ENCODE data around the gene ERBB2.
"Not testable (repeated sequence)": the region's sequence is repeated elsewhere in the genome, so short reads cannot be mapped to it uniquely, and the experiment has no call there.

The ERBB2 gene

GRCh38 chr17:39750131-39751015, 50.5 kb downstream of the ERBB2 start:
- DNase-seq: no peak

GRCh38 chr17:39751016-39751543, 51.2 kb downstream of the ERBB2 start:
- DNase-seq: no peak

- DNase-seq: no peak
Observed at GRCh38 chr17:39751637-39752036, 51.8 kb downstream of the ERBB2 start.

GRCh38 chr17:39752241-39752881, 52.5 kb downstream of the ERBB2 start:
- DNase-seq: no peak

- no peak for DNase-seq
Observed at GRCh38 chr17:39753514-39754160, 53.8 kb downstream of the ERBB2 start.

- peak; percentile 76 for DNase-seq
Observed at GRCh38 chr17:39754161-39754957, 54.5 kb downstream of the ERBB2 start.

- no peak for DNase-seq
Observed at GRCh38 chr17:39754958-39755553, 55.2 kb downstream of the ERBB2 start.

- peak; percentile 56 for DNase-seq
Observed at GRCh38 chr17:39755554-39756379, 55.9 kb downstream of the ERBB2 start.

- DNase-seq: no peak
Observed at GRCh38 chr17:39756380-39757079, 56.7 kb downstream of the ERBB2 start.

- DNase-seq: no peak
Observed at GRCh38 chr17:39757176-39757662, 57.4 kb downstream of the ERBB2 start.

- peak; percentile 88 for DNase-seq
Observed at GRCh38 chr17:39757931-39758873, 58.3 kb downstream of the ERBB2 start.

GRCh38 chr17:39759204-39759603, 59.3 kb downstream of the ERBB2 start:
- no peak for DNase-seq

- peak; percentile 49 for DNase-seq
Observed at GRCh38 chr17:39761861-39762496, 62.1 kb downstream of the ERBB2 start.

- DNase-seq: peak; percentile 92
Observed at GRCh38 chr17:39763051-39763820, 63.4 kb downstream of the ERBB2 start.

- not testable (repeated sequence) for DNase-seq
Observed at GRCh38 chr17:39764171-39764570, 64.3 kb downstream of the ERBB2 start.

- DNase-seq: no peak
Observed at GRCh38 chr17:39765175-39765574, 65.3 kb downstream of the ERBB2 start.

GRCh38 chr17:39765766-39766165, 65.9 kb downstream of the ERBB2 start:
- DNase-seq: no peak

GRCh38 chr17:39767147-39767546, 67.3 kb downstream of the ERBB2 start:
- DNase-seq: no peak

Data from fibroblast of upper back skin (primary cell).